DOHH2 (cell line): Measurements from ENCODE around the gene MED19.

Experiments used
- H3F3A ChIP-seq: fragments of 200-600 bp; sonication (generic), shearing (Covaris generic); 2 replicates; pipeline ENCODE4 v1.6.0; 2016; ENCODE audit warnings: antibody characterized with exemption, mild to moderate bottlenecking; ENCODE audit not compliant: control insufficient read depth, insufficient read depth
- H3K27ac ChIP-seq: fragments of 200-600 bp; sonication (generic); 2 replicates; pipeline ENCODE4 v1.5.1; 2014; ENCODE audit warnings: low read depth, mild to moderate bottlenecking, low read length, moderate library complexity
- H3K27me3 ChIP-seq: fragments of 200-600 bp; sonication (generic); 2 replicates; pipeline ENCODE4 v1.6.1; 2014; ENCODE audit warnings: mild to moderate bottlenecking, low read length, mixed read lengths; ENCODE audit not compliant: control insufficient read depth
- H3K36me3 ChIP-seq: fragments of 200-600 bp; sonication (generic); 2 replicates; pipeline ENCODE4 v1.6.1; 2014; ENCODE audit warnings: mild to moderate bottlenecking, low read length, moderate library complexity, mixed read lengths; ENCODE audit not compliant: control insufficient read depth
- H3K4me1 ChIP-seq: fragments of 200-600 bp; sonication (generic); 2 replicates; pipeline ENCODE4 v1.6.1; 2014; ENCODE audit warnings: mild to moderate bottlenecking, low read length, mixed read lengths; ENCODE audit not compliant: control insufficient read depth
- H3K4me2 ChIP-seq: fragments of 200-600 bp; sonication (generic); 2 replicates; pipeline ENCODE4 v1.6.0; 2014; ENCODE audit warnings: mild to moderate bottlenecking, low read length, moderate library complexity
- H3K4me3 ChIP-seq: fragments of 200-600 bp; sonication (generic); 2 replicates; pipeline ENCODE4 v1.5.1; 2014; ENCODE audit warnings: mild to moderate bottlenecking, low read length, mixed read lengths
- H3K79me2 ChIP-seq: fragments of 200-600 bp; sonication (generic); 2 replicates; pipeline ENCODE4 v1.6.1; 2014; ENCODE audit warnings: mild to moderate bottlenecking, low read length, mixed read lengths; ENCODE audit not compliant: control insufficient read depth
- H3K9me2 ChIP-seq: fragments of 200-600 bp; sonication (generic); replicated peaks from 2 replicates; pipeline ENCODE4 v1.6.1; 2014; ENCODE audit warnings: mild to moderate bottlenecking, low read length, mixed read lengths; ENCODE audit not compliant: control insufficient read depth
- H3K9me3 ChIP-seq: fragments of 200-600 bp; sonication (generic); 2 replicates; pipeline ENCODE4 v1.6.1; 2014; ENCODE audit warnings: antibody characterized with exemption, low read length, mixed read lengths; ENCODE audit not compliant: control insufficient read depth, insufficient read depth
- H4K20me1 ChIP-seq: fragments of 200-600 bp; sonication (generic); 2 replicates; pipeline ENCODE4 v1.6.0; 2014; ENCODE audit warnings: low read depth, mild to moderate bottlenecking, antibody characterized with exemption, low read length, moderate library complexity; ENCODE audit not compliant: control insufficient read depth, insufficient read depth
- EZH2phosphoT487 ChIP-seq: fragments of 200-600 bp; sonication (generic); IDR thresholded peaks from 2 replicates; pipeline ENCODE4 v1.6.1; 2017; ENCODE audit warnings: borderline replicate concordance, mild to moderate bottlenecking, antibody characterized with exemption, low read length, moderate library complexity, mixed read lengths
- TF ChIP-seq, protein P1 (sequence below): fragments of 200-600 bp; sonication (generic); IDR thresholded peaks from one replicate; pipeline ENCODE4 v1.5.1; 2014; ENCODE audit warnings: antibody characterized with exemption, mild to moderate bottlenecking, low read depth, low read length; ENCODE audit not compliant: poor library complexity, severe bottlenecking

MED19 gene

GRCh38 chr11:57745206-57745605 lies 33.2 kb upstream of the MED19 start:
- peaks cover 13% of the 10 kb centered on the region for H3F3A ChIP-seq
- H3K4me1 ChIP-seq = peaks cover 15% of the 10 kb centered on the region
- no peak overlapping the region for H3K27ac ChIP-seq
- no peak for TF ChIP-seq EZH2phosphoT487
- TF ChIP-seq, protein P1, sequence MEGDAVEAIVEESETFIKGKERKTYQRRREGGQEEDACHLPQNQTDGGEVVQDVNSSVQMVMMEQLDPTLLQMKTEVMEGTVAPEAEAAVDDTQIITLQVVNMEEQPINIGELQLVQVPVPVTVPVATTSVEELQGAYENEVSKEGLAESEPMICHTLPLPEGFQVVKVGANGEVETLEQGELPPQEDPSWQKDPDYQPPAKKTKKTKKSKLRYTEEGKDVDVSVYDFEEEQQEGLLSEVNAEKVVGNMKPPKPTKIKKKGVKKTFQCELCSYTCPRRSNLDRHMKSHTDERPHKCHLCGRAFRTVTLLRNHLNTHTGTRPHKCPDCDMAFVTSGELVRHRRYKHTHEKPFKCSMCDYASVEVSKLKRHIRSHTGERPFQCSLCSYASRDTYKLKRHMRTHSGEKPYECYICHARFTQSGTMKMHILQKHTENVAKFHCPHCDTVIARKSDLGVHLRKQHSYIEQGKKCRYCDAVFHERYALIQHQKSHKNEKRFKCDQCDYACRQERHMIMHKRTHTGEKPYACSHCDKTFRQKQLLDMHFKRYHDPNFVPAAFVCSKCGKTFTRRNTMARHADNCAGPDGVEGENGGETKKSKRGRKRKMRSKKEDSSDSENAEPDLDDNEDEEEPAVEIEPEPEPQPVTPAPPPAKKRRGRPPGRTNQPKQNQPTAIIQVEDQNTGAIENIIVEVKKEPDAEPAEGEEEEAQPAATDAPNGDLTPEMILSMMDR = no peak
- no peaks in the 10 kb centered on the region for H3K27me3 ChIP-seq
- H3K4me2 ChIP-seq = no peak overlapping the region
- H3K79me2 ChIP-seq = peaks cover 30% of the 10 kb centered on the region
- peaks cover 58% of the 10 kb centered on the region for H3K36me3 ChIP-seq
- no peak overlapping the region for H3K4me3 ChIP-seq
- H4K20me1 ChIP-seq = no peaks in the 10 kb centered on the region
- no peaks in the 10 kb centered on the region for H3K9me2 ChIP-seq
- H3K9me3 ChIP-seq = no peaks in the 10 kb centered on the region

- Histone ChIP-seq H3K27me3 (no peaks in the 10 kb centered on the region), H3K27ac (no peak overlapping the region), H3K9me3 (no peaks in the 10 kb centered on the region), H3K9me2 (no peaks in the 10 kb centered on the region), H3K4me1 (peaks cover 15% of the 10 kb centered on the region), H3F3A (peaks cover 18% of the 10 kb centered on the region), H3K4me2 (no peak overlapping the region), H3K4me3 (no peak overlapping the region), H3K36me3 (peaks cover 66% of the 10 kb centered on the region), H4K20me1 (no peaks in the 10 kb centered on the region), H3K79me2 (peaks cover 30% of the 10 kb centered on the region)
- no peak for TF ChIP-seq EZH2phosphoT487
- TF ChIP-seq, protein P1 = no peak
These were observed 32.3 kb upstream of the MED19 start for GRCh38 chr11:57744357-57744756.

- no peaks in the 10 kb centered on the region for H3K9me2 ChIP-seq
- TF ChIP-seq EZH2phosphoT487 = no peak
- TF ChIP-seq, protein P1 = no peak
- no peaks in the 10 kb centered on the region for H3K27me3 ChIP-seq
- 0 out of 2 replicates have a peak, but pooled peaks cover 13% of the 10 kb centered on the region for H3F3A ChIP-seq
- no peaks in the 10 kb centered on the region for H4K20me1 ChIP-seq
- peaks cover 86% of the 10 kb centered on the region for H3K36me3 ChIP-seq
- peak overlapping the region; percentile 84 for H3K4me3 ChIP-seq
- peaks cover 15% of the 10 kb centered on the region for H3K4me1 ChIP-seq
- peaks cover 30% of the 10 kb centered on the region for H3K79me2 ChIP-seq
- H3K4me2 ChIP-seq = peak overlapping the region; percentile 100
- no peaks in the 10 kb centered on the region for H3K9me3 ChIP-seq
- H3K27ac ChIP-seq = peak overlapping the region; percentile 65
These were observed 30.1 kb upstream of the MED19 start for GRCh38 chr11:57742087-57742452.
